Heart left ventricle (tissue), 13 donors: Measurements from ENCODE around the gene SRCIN1.
"Not testable (repeated sequence)": the region's sequence is repeated elsewhere in the genome, so short reads cannot be mapped to it uniquely, and the experiment has no call there.

Source experiments
- POLR2A ChIP-seq, 2 donors: fragments of 450-650 bp; IDR thresholded peaks; one replicate each; pipeline ENCODE4 v1.6.1; 2017; ENCODE audit warnings: antibody characterized with exemption in 2 of 2, mild to moderate bottlenecking in 2 of 2, moderate library complexity in 2 of 2
- TF ChIP-seq, protein P1 (sequence below), 12 donors: fragments of 200-600 bp; sonication (generic) in 4 of 12; IDR thresholded peaks; one replicate each; pipeline versions ENCODE4 v1.5.0 to v1.8.0; 2018 to 2022; ENCODE audit warnings: antibody characterized with exemption in 12 of 12, mild to moderate bottlenecking in 5 of 12
- donor health status: ischemic (EF 13 %, LVEDD 7.1; RV severe dilation, severe dysfunction).
- donor health status: DM: no; HTN: yes; CAD: no.
- donor health status: DM: no; HTN: no; CAD: no.
- donor health status: ischemic (EF 25% LVEDD 6.9; RV normal size, moderate dysfunction).
- donor health status: ischemic (EF 25% LVEDD 5.7; RV mildly dilated, moderate dysfunction).
- donor health status: ischemic (EF 35%, LVEDD 5.7; RV mildly dilated, moderate dysfunction).
- donor health status: nonischemic (EF 11% LVEDD 7.7; RV severe dilation, severe dysfunction).
- donor health status: DM: yes; HTN: yes; CAD: no.
- donor health status: PGD.
- donor health status: ischemic (EF 29% LVEDD 5.4; RV normal size, mild dysfunction).
- donor health status: nonischemic (EF 23%, LVEDD 6.1; RV moderate dilation, normal function).

DNA sequence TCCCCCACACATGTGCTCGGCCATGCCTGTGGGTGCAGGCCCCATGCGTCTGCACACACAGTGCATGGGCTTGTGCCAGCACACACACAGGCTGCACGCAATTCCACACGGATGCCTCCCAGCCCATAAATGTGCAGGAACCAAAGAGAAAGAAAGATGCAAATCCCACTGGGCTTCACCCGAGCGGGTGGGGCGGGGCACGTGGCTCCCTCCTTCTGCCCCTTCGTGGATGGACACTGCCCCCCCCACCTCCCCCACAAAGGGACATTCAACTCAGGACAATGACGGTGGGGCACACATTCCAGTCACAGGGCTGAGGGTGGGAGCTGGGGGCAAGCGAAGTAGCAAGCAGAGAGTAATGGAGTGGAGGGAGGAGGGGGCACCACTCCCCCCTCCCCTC is 74.9 kb downstream of the SRCIN1 start:
- TF ChIP-seq, protein P1, sequence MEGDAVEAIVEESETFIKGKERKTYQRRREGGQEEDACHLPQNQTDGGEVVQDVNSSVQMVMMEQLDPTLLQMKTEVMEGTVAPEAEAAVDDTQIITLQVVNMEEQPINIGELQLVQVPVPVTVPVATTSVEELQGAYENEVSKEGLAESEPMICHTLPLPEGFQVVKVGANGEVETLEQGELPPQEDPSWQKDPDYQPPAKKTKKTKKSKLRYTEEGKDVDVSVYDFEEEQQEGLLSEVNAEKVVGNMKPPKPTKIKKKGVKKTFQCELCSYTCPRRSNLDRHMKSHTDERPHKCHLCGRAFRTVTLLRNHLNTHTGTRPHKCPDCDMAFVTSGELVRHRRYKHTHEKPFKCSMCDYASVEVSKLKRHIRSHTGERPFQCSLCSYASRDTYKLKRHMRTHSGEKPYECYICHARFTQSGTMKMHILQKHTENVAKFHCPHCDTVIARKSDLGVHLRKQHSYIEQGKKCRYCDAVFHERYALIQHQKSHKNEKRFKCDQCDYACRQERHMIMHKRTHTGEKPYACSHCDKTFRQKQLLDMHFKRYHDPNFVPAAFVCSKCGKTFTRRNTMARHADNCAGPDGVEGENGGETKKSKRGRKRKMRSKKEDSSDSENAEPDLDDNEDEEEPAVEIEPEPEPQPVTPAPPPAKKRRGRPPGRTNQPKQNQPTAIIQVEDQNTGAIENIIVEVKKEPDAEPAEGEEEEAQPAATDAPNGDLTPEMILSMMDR (IDR thresholded peaks at IDR 0.05) = not testable (repeated sequence)
- not testable (repeated sequence) for TF ChIP-seq POLR2A (IDR thresholded peaks at IDR 0.05)
